Progenitor cell of endocrine pancreas (in vitro differentiated cells): ENCODE measurements around the gene EPS8. TPM values are rescaled to one million over a fixed set of nuclear protein-coding genes. Genes with fewer than 3 reads are reported as not detected.

Source experiments
- DNase-seq: peaks from one replicate; pipeline ENCODE4 v3.0.0; 2021; ENCODE audit warnings: low spot score; ENCODE audit not compliant: unreplicated experiment
- H3K27ac Mint-ChIP-seq: 2 replicates; pipeline ENCODE4 v1.8.0; 2021; ENCODE audit warnings: mild to moderate bottlenecking, moderate library complexity, mixed read lengths
- H3K27me3 Mint-ChIP-seq: 2 replicates; pipeline ENCODE4 v1.8.0; 2021; ENCODE audit warnings: mixed read lengths
- H3K36me3 Mint-ChIP-seq: 2 replicates; pipeline ENCODE4 v1.8.0; 2022; ENCODE audit warnings: mixed read lengths; ENCODE audit not compliant: insufficient read depth
- H3K4me1 Mint-ChIP-seq: 2 replicates; pipeline ENCODE4 v1.8.0; 2021; ENCODE audit warnings: low read depth, mixed read lengths
- H3K4me3 Mint-ChIP-seq: 2 replicates; pipeline ENCODE4 v1.8.0; 2021; ENCODE audit warnings: low read depth, mild to moderate bottlenecking, moderate library complexity, mixed read lengths
- H3K9me3 Mint-ChIP-seq: 2 replicates; pipeline ENCODE4 v1.8.0; 2021; ENCODE audit warnings: low read depth, mixed read lengths
- total RNA-seq: library from RNA; stranded (reverse); gene quantifications from 2 replicates; pipeline ENCODE4 v1.2.1, GENCODE V29; 2021
- TF ChIP-seq, protein P1 (sequence below): fragments of 200-600 bp; sonication (generic); IDR thresholded peaks from one replicate; pipeline ENCODE4 v1.5.0; 2021; ENCODE audit warnings: antibody characterized with exemption, mild to moderate bottlenecking; ENCODE audit not compliant: unreplicated experiment

Gene EPS8
- total RNA-seq, 1 donor from 2014 or later, result 23.2 TPM

DNA sequence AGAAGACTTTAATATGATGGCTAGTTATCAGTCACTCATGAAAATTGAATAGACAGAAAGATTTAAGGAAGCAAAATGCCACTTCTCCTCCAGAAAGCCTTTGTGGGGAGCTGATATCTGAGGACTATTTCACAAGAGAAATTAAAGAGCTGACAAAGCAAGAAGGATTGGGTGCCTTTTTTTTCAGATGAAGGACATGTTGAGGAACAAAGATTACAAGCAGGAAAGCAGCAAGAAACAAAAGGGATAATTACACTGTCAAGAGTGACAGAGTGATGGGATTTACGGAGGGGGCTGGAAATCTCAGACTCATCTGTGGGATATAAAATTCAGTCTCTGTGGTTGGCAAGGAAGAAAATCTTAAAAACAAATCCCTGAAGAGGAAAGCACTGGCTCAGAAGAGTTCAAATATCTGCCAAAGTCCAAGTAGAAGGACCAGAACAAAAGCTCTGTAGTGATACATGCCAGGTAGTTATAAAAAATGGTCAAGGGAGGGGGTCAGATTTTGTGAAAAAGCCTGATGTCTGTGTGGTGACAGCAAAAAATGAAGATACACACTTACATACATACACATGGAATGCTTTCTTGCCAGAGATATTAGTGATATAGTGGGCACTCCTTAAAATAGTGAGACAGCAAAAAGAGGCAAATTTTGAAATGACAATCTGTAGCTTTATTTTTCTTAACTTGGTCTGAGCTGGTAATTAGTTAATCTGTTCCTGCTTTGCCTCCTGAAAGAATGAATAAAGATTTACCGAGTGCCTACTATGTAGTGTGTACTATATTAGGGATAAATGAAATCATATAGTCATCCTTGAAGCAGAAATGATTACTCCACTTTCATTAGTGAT, 62.9 kb downstream of the EPS8 start:
- Mint-ChIP-seq H3K9me3 (peaks cover 8% of the 10 kb centered on the region), H3K36me3 (no peaks in the 10 kb centered on the region), H3K4me1 (peaks cover 5% of the 10 kb centered on the region), H3K27ac (peak overlapping the region; percentile 48), H3K27me3 (no peaks in the 10 kb centered on the region), H3K4me3 (no peak overlapping the region)
- no peak for DNase-seq
- TF ChIP-seq, protein P1, sequence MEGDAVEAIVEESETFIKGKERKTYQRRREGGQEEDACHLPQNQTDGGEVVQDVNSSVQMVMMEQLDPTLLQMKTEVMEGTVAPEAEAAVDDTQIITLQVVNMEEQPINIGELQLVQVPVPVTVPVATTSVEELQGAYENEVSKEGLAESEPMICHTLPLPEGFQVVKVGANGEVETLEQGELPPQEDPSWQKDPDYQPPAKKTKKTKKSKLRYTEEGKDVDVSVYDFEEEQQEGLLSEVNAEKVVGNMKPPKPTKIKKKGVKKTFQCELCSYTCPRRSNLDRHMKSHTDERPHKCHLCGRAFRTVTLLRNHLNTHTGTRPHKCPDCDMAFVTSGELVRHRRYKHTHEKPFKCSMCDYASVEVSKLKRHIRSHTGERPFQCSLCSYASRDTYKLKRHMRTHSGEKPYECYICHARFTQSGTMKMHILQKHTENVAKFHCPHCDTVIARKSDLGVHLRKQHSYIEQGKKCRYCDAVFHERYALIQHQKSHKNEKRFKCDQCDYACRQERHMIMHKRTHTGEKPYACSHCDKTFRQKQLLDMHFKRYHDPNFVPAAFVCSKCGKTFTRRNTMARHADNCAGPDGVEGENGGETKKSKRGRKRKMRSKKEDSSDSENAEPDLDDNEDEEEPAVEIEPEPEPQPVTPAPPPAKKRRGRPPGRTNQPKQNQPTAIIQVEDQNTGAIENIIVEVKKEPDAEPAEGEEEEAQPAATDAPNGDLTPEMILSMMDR, result no peak

DNA sequence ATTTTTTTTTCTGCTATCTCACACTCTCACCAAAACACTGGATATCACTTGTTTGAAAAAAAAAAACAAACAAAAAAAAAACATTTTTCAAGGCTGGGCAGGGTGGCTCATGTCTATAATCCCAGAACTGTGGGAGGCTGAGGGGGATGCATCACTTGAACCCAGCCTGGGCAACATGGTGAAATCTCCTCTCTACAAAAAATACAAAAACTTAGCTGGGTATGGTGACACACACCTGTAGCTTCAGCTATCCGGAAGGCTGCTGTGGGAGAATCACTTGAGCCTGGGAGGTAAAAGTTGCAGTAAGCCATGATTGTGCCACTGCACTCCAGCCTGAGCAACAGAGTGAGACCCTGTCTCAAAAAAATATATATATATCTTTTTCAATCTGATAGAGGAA, 66.2 kb downstream of the EPS8 start:
- H3K4me1 Mint-ChIP-seq, result peaks cover 5% of the 10 kb centered on the region
- H3K9me3 Mint-ChIP-seq, result no peaks in the 10 kb centered on the region

DNA sequence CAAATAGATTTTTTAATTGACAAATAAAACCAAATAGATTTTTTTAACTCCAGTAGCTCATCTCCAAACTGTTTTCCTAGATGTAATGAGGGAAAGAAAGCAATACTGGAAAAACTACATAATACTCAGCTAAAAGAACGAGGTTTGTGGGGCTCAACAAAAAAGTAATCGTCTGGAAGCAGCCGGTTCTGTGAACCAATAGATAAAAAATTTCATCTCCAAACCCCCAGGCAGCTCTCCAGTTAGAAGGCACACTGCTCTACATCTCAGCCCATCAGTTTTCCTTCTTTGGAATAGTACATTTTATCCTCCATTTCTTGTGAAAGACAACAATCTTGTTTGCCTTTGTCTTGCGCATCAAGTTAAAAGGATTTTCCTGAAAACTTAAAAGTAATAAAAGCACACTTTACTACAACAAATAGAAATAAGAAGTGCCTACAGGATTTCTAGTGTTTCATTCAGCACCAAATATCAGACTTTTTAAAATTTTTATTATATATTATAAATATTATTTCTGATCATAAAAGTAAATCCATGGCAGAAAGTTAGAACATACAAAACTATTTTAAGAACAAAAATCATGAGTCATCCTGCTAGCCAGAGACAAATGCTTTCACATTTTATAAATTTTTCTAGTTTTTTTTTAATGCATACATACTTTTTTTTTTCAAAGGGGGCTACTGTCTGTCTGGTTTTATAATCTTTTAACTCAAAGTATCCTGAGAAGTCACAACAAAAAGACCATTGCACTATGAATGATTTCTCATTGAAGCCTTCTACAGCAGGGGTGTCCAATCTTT, 67.7 kb downstream of the EPS8 start:
- TF ChIP-seq, protein P1, result no peak
- no peaks in the 10 kb centered on the region for H3K27me3 Mint-ChIP-seq
- no peak for DNase-seq
- H3K9me3 Mint-ChIP-seq, result no peaks in the 10 kb centered on the region
- no peak overlapping the region for H3K27ac Mint-ChIP-seq
- H3K36me3 Mint-ChIP-seq, result no peaks in the 10 kb centered on the region
- H3K4me1 Mint-ChIP-seq, result peaks cover 5% of the 10 kb centered on the region
- H3K4me3 Mint-ChIP-seq, result no peak overlapping the region

More for the DNA sequence above, 66.2 kb downstream of the EPS8 start:
- Mint-ChIP-seq H3K36me3 (no peaks in the 10 kb centered on the region), H3K27ac (no peak overlapping the region), H3K27me3 (no peaks in the 10 kb centered on the region), H3K4me3 (no peak overlapping the region)
- TF ChIP-seq, protein P1, result no peak
- DNase-seq, result no peak

DNA sequence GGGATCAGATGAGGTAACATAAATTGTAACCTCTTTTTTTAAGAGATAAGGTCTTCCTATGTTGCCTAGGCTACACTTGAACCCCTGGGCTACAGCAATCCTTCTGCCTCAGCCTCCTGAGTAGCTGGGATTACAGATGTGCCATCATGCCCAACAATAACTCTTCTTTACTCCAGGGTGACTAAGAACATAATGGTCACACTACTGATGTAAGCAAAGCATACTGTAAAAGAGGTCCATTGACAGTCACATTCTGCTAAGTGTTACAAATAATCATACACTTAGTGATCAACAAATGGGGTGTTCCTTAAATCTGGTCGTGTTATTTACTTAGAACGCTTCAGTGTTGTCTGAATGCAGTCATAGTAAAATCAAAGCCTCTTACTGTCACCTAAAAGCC, 68.9 kb downstream of the EPS8 start:
- DNase-seq, result no peak
- no peaks in the 10 kb centered on the region for H3K4me1 Mint-ChIP-seq
- H3K27me3 Mint-ChIP-seq, result no peaks in the 10 kb centered on the region
- H3K9me3 Mint-ChIP-seq, result no peaks in the 10 kb centered on the region
- TF ChIP-seq, protein P1, result no peak
- no peaks in the 10 kb centered on the region for H3K36me3 Mint-ChIP-seq
- no peak overlapping the region for H3K4me3 Mint-ChIP-seq
- no peak overlapping the region for H3K27ac Mint-ChIP-seq

DNA sequence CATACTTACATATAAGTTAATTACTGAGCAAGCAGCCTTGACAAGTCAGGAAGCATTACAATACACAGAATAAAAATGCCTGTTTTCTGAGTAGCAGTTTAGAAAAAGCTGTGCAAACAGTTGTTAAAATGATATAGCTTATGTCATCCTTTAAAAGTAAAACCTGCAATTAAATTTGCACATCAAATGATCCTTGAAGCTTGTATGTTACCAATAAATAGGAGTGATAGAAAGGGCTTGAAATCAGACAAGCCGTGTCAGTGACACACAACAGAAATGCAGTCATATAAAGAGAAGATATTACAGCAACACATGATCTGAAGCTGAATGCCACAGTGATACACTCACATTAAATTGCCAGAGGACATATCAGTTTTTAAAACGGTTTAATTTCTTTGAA, 70.0 kb downstream of the EPS8 start:
- Mint-ChIP-seq H3K9me3 (no peaks in the 10 kb centered on the region), H3K4me1 (no peaks in the 10 kb centered on the region), H3K4me3 (no peak overlapping the region), H3K27ac (no peak overlapping the region), H3K36me3 (no peaks in the 10 kb centered on the region), H3K27me3 (no peaks in the 10 kb centered on the region)
- TF ChIP-seq, protein P1, result no peak
- DNase-seq, result no peak
